DND-41 (cell line): Measurements from ENCODE around the gene PRAME.
"Not testable (repeated sequence)": the region's sequence is repeated elsewhere in the genome, so short reads cannot be mapped to it uniquely, and the experiment has no call there.

Experiments used
- ATAC-seq: fragments of 200-7000 bp; cut with Tn5 transposase; 3 replicates; pipeline ENCODE4 v1.9.1; 2021; ENCODE audit warnings: low read depth; ENCODE audit not compliant: insufficient read depth
- DNase-seq: peaks from one replicate; pipeline ENCODE4 v3.0.0-alpha.2; 2020
- H2AFZ ChIP-seq: 2 replicates; pipeline ENCODE4 v1.6.0; 2012; ENCODE audit warnings: low read depth, low read length
- H3K27ac ChIP-seq: 2 replicates; pipeline ENCODE4 v1.5.1; 2012; ENCODE audit warnings: low read length, inconsistent platforms
- H3K27me3 ChIP-seq: fragments of 200-600 bp; sonication (generic); 2 replicates; pipeline ENCODE4 v1.6.0; 2012; ENCODE audit warnings: low read length, mild to moderate bottlenecking, inconsistent platforms; ENCODE audit not compliant: insufficient read depth, poor library complexity
- H3K36me3 ChIP-seq: 2 replicates; pipeline ENCODE4 v1.5.1; 2012; ENCODE audit warnings: low read length, inconsistent platforms; ENCODE audit not compliant: insufficient read depth
- H3K4me1 ChIP-seq: 2 replicates; pipeline ENCODE4 v1.5.1; 2012; ENCODE audit warnings: mild to moderate bottlenecking, low read length; ENCODE audit not compliant: insufficient read depth
- H3K4me2 ChIP-seq: 2 replicates; pipeline ENCODE4 v1.6.0; 2012; ENCODE audit warnings: mild to moderate bottlenecking, moderate library complexity, low read length, inconsistent platforms; ENCODE audit not compliant: insufficient read depth
- H3K4me3 ChIP-seq, 2 experiments: fragments of 200-600 bp in 1 of 2; shearing (Covaris generic) in 1 of 2; 2 replicates each; pipeline ENCODE4 v1.5.1; 2012 to 2016; ENCODE audit warnings: inconsistent platforms in 2 of 2, low read length in 2 of 2, mild to moderate bottlenecking in 2 of 2, low read depth in 1 of 2, moderate library complexity in 1 of 2
- H3K79me2 ChIP-seq: 2 replicates; pipeline ENCODE4 v1.6.0; 2012; ENCODE audit warnings: low read length, inconsistent platforms; ENCODE audit not compliant: insufficient read depth
- H3K9ac ChIP-seq: 2 replicates; pipeline ENCODE4 v1.6.0; 2012; ENCODE audit warnings: low read depth, mild to moderate bottlenecking, inconsistent platforms, low read length, moderate library complexity
- H3K9me3 ChIP-seq: 2 replicates; pipeline ENCODE4 v1.5.1; 2012; ENCODE audit warnings: low read length, moderate library complexity, mild to moderate bottlenecking, inconsistent platforms; ENCODE audit not compliant: insufficient read depth, severe bottlenecking
- H4K20me1 ChIP-seq: 2 replicates; pipeline ENCODE4 v1.6.0; 2012; ENCODE audit warnings: low read length; ENCODE audit not compliant: insufficient read depth
- CTCF ChIP-seq: IDR thresholded peaks from 2 replicates; pipeline ENCODE4 v1.5.1; 2012; ENCODE audit warnings: borderline replicate concordance, low read length, moderate library complexity, mild to moderate bottlenecking; ENCODE audit not compliant: poor library complexity, severe bottlenecking; ENCODE audit errors: extremely low read depth
- EZH2 ChIP-seq: IDR thresholded peaks from 3 replicates; pipeline ENCODE4 v1.6.1; 2012; ENCODE audit warnings: borderline replicate concordance, low read depth, mild to moderate bottlenecking, moderate library complexity, low read length, inconsistent platforms; ENCODE audit not compliant: severe bottlenecking

The PRAME gene

GRCh38 chr22:22533417-22533816, 25.6 kb downstream of the PRAME start:
- Histone ChIP-seq H3K4me1 (no peaks in the 10 kb centered on the region), H3K9me3 (no peaks in the 10 kb centered on the region), H3K9ac (no peak overlapping the region), H3K36me3 (no peaks in the 10 kb centered on the region), H3K4me3 (no peak overlapping the region), H4K20me1 (no peaks in the 10 kb centered on the region), H3K27me3 (no peaks in the 10 kb centered on the region), H3K27ac (no peak overlapping the region), H3K4me2 (no peak overlapping the region), H3K79me2 (no peaks in the 10 kb centered on the region), H2AFZ (no peak overlapping the region)
- no peak for ATAC-seq
- TF ChIP-seq EZH2 (no peak), CTCF (no peak)
- DNase-seq: no peak

GRCh38 chr22:22532547-22533071, 26.5 kb downstream of the PRAME start:
- H3K9me3 ChIP-seq, ATAC-seq, H3K9ac ChIP-seq, H4K20me1 ChIP-seq, H3K27ac ChIP-seq, H2AFZ ChIP-seq, H3K27me3 ChIP-seq, H3K4me3 ChIP-seq, H3K4me1 ChIP-seq, DNase-seq, H3K36me3 ChIP-seq, H3K79me2 ChIP-seq, H3K4me2 ChIP-seq: not testable (repeated sequence)

- Histone ChIP-seq H3K9ac (no peak overlapping the region), H3K36me3 (no peaks in the 10 kb centered on the region), H3K27ac (no peak overlapping the region), H3K4me1 (no peaks in the 10 kb centered on the region), H4K20me1 (no peaks in the 10 kb centered on the region), H3K9me3 (no peaks in the 10 kb centered on the region), H2AFZ (no peak overlapping the region), H3K27me3 (no peaks in the 10 kb centered on the region), H3K4me2 (no peak overlapping the region), H3K4me3 (no peak overlapping the region), H3K79me2 (no peaks in the 10 kb centered on the region)
- no peak for ATAC-seq
- TF ChIP-seq CTCF (no peak), EZH2 (no peak)
- no peak for DNase-seq
These were observed 27.1 kb downstream of the PRAME start for GRCh38 chr22:22531770-22532546.

- H3K36me3 ChIP-seq: no peaks in the 10 kb centered on the region
- no peaks in the 10 kb centered on the region for H3K4me1 ChIP-seq
- no peaks in the 10 kb centered on the region for H3K79me2 ChIP-seq
- ATAC-seq (no peak), DNase-seq (no peak)
- H3K4me3 ChIP-seq: no peak overlapping the region
- no peak overlapping the region for H3K4me2 ChIP-seq
- H2AFZ ChIP-seq: no peak overlapping the region
- H3K27me3 ChIP-seq: no peaks in the 10 kb centered on the region
- no peak overlapping the region for H3K9ac ChIP-seq
- H4K20me1 ChIP-seq: no peaks in the 10 kb centered on the region
- TF ChIP-seq CTCF (no peak), EZH2 (no peak)
- no peak overlapping the region for H3K27ac ChIP-seq
- H3K9me3 ChIP-seq: no peaks in the 10 kb centered on the region
These were observed 30.3 kb downstream of the PRAME start for GRCh38 chr22:22528780-22529179.
